HG02763 (cell line): ENCODE results near the gene CYP8B1.

Experiments used
- ATAC-seq: cut with Tn5 transposase; IDR thresholded peaks from one replicate; pipeline ENCODE4 v1.9.1; 2021; ENCODE audit warnings: mild to moderate bottlenecking, moderate library complexity; ENCODE audit not compliant: unreplicated experiment

CYP8B1 gene

DNA sequence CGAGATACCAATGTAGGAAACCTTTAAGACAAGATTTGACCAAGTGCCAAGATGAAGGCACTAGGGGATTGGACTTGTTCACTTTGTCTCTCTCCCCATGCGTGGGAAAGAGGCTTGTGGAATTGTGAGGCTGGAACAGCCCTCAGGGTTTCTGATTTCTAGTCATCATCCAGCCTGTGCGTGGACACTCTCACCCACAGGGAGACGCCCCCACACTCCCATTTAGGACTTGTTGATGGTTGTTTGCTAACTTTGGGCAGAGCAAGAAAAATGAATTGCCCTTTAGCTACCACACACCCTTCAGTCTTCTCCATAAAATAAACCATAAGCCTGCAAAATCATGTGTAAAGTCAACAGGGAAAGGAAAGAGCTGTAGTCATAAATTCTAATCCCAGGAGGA is 48.0 kb downstream of the CYP8B1 start:
- ATAC-seq = no peak

DNA sequence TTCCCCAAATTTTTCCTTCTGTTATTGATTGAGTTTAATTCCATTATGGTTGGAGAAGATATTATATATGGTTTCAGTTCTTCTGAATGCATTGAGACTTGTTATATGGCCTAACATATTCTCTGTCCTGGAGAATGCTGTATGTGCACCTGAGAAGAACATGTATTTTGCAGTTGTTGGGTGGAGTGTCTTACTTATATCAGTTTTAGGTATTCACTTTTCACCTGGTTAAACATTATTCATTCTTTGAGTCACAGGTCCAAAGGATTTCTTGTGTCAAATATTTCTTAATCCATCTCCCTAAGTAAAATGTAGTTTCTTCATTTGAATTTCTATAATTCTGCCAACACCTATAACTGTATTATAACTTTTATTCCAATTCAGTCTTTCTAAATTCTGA is 48.7 kb downstream of the CYP8B1 start:
- ATAC-seq = no peak

DNA sequence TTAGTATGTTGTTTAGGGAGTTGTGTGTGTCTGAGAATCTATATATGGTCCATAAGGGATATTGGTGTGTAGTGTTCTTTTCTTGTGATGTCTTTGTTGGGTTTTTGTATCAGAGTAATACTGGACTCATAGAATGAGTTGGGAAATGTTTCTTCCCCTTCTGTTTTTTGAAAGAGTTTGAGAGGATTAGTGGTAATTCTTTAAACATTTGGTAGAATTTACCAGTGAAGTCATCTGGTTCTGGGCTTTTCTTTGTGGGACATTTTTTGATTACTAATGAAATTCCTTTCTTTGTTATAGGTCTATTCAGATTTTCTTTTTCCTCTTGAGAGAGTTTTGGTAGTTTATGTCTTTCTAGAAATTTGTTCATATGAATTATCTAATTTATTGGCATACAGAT is 49.5 kb downstream of the CYP8B1 start:
- no peak for ATAC-seq

DNA sequence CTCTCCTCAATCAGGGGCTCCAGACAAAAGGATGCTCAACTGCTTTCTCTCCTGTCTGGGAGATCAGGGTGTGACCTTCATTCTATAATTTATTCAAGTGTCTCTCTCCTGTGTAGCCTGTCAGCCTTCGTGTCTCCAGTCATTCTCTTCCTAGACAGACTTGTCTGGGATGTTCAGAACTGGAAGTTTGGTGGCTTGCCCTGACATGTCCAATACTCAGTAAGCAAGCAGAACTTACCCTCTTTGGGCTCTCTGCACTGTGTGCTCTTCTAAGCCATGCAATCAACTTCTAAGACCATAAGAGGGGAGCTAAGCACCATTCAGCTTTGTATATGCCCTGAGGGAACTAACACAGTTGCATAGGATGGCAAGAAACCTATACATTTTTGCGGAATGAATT is 52.3 kb downstream of the CYP8B1 start:
- no peak for ATAC-seq

DNA sequence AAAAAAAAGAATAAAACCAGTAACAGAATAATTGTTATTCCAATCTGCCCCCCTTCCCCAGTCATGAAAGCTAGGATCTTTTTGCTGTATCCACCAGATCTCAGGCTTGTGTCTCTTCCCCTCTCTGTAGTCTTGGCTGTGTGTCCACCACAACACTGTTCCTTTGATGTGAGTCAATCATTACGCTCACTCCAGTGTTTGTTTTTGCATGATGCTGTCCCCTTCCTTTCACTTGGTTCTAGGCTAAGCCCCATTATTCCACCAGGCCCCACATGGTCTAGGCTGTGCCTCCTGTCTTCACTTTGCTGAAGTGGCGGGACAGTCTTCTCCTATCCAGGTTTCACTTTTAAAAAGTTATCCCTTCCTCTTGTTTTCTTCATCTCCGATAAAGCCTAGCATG is 52.9 kb downstream of the CYP8B1 start:
- ATAC-seq = no peak
